Measurements from ENCODE around the gene WDR46.
A peak's percentile ranks its signal among the peaks of the same experiment; 100 is the strongest.

WDR46 gene

GRCh38 chr6:33313105-33313708 lies 24.2 kb upstream of the WDR46 start:
- DNase-seq = peak; percentile 69 to 85

GRCh38 chr6:33312361-33313104 lies 23.5 kb upstream of the WDR46 start:
- DNase-seq = peak in 1 of 2 donors; percentile 4

GRCh38 chr6:33306356-33306755 lies 17.3 kb upstream of the WDR46 start:
- DNase-seq = no peak

- DNase-seq = no peak
These were observed 16.0 kb upstream of the WDR46 start for GRCh38 chr6:33305052-33305451.

- no peak for DNase-seq
These were observed 15.2 kb upstream of the WDR46 start for GRCh38 chr6:33304216-33304615.

GRCh38 chr6:33301877-33302276 lies 12.8 kb upstream of the WDR46 start:
- no peak for DNase-seq

GRCh38 chr6:33299237-33299944 lies 10.4 kb upstream of the WDR46 start:
- DNase-seq = peak; percentile 81 to 86

- peak; percentile 74 to 80 for DNase-seq
These were observed 9.8 kb upstream of the WDR46 start, which contains the start of gene RGL2 for GRCh38 chr6:33298773-33299236. TSS of gene RGL2 (minus strand) at chr6:33298942. CDS start at chr6:33298610, 332 bp downstream.

- DNase-seq = peak; percentile 47 to 59
These were observed 9.1 kb upstream of the WDR46 start for GRCh38 chr6:33297956-33298772.

GRCh38 chr6:33297406-33297955 lies 8.4 kb upstream of the WDR46 start:
- DNase-seq = peak; percentile 8 to 46

- no peak for DNase-seq
These were observed 7.9 kb upstream of the WDR46 start for GRCh38 chr6:33296797-33297405.

GRCh38 chr6:33295621-33296369 lies 6.8 kb upstream of the WDR46 start:
- DNase-seq = no peak

- DNase-seq = no peak
These were observed 5.2 kb upstream of the WDR46 start for GRCh38 chr6:33294086-33294823.

- no peak for DNase-seq
These were observed 4.1 kb upstream of the WDR46 start for GRCh38 chr6:33292996-33293682.

- no peak for DNase-seq
These were observed 1.4 kb upstream of the WDR46 start for GRCh38 chr6:33290459-33290858.

GRCh38 chr6:33289784-33290315 lies 811 bp upstream of the WDR46 start:
- DNase-seq = no peak

GRCh38 chr6:33288141-33288920 lies 708 bp downstream of the WDR46 start:
- no peak for DNase-seq
